ENCODE data around the gene BMP2K. TPM values are rescaled to one million over a fixed set of nuclear protein-coding genes. Genes with fewer than 3 reads are reported as not detected.

The BMP2K gene
- total RNA-seq, 1 donor from 2014 or later, result 41.3 TPM

GRCh38 chr4:78758085-78758484 lies 18.1 kb upstream of the BMP2K start:
- no peak for DNase-seq (ENCODE audit: low read depth)
- TF ChIP-seq CTCF (IDR thresholded peaks at IDR 0.05; ENCODE audit: insufficient read depth, low read length, severe bottlenecking), result no peak
- H3K4me3 ChIP-seq (ENCODE audit: low read depth, low read length), result no peak overlapping the region
- H3K27me3 ChIP-seq (ENCODE audit: control insufficient read depth, insufficient read depth, low read length), result no peaks in the 10 kb centered on the region
- no peak for FAIRE-seq
- no peaks in the 10 kb centered on the region for H3K36me3 ChIP-seq (ENCODE audit: control insufficient read depth, insufficient read depth, low read length)

DNA sequence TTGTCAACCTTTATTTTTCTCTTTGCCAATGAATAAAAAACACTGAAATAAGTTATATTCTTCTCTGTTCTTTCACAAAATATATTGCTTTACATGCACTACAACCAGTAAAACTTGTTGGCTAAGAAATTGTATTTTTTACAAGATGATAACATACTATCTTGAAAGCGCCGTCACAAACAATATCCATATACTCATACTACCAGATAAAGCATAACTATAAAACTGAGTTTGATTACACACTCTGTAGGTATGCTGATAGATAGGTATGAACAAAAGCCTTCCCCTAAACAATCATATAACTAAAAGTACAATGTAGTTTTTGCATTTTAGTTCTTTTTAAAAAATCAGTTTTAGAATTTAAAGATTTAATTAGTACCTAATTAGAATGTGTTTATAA lies 13.6 kb upstream of the BMP2K start:
- no peak overlapping the region for H3K4me3 ChIP-seq (ENCODE audit: low read depth, low read length)
- H3K36me3 ChIP-seq (ENCODE audit: control insufficient read depth, insufficient read depth, low read length), result no peaks in the 10 kb centered on the region
- H3K27me3 ChIP-seq (ENCODE audit: control insufficient read depth, insufficient read depth, low read length), result no peaks in the 10 kb centered on the region
- DNase-seq (ENCODE audit: low read depth) (no peak), FAIRE-seq (no peak)
- no peak for TF ChIP-seq CTCF (IDR thresholded peaks at IDR 0.05; ENCODE audit: insufficient read depth, low read length, severe bottlenecking)

DNA sequence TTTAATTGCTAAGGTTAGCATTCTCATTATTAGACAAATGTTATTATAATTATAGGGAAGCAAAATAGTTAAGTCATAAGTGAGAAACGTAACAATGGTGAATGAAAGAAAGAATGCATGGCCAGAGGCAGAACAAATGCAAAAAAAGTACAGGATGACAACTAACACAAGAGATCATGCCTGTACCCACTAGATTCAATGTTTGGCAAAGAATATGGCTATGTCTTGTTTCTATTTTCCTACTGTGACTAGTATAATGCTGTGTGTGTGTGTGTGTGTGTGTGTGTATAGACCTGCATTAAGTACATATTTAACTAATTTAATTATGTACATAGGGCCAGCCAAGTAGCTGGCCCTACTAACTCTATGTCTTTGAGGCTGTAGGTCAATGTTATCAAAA lies 12.9 kb upstream of the BMP2K start:
- DNase-seq (ENCODE audit: low read depth), result no peak
- Histone ChIP-seq H3K27me3 (ENCODE audit: control insufficient read depth, insufficient read depth, low read length) (no peaks in the 10 kb centered on the region), H3K36me3 (ENCODE audit: control insufficient read depth, insufficient read depth, low read length) (no peaks in the 10 kb centered on the region), H3K4me3 (ENCODE audit: low read depth, low read length) (no peak overlapping the region)
- no peak for FAIRE-seq
- TF ChIP-seq CTCF (IDR thresholded peaks at IDR 0.05; ENCODE audit: insufficient read depth, low read length, severe bottlenecking), result no peak

DNA sequence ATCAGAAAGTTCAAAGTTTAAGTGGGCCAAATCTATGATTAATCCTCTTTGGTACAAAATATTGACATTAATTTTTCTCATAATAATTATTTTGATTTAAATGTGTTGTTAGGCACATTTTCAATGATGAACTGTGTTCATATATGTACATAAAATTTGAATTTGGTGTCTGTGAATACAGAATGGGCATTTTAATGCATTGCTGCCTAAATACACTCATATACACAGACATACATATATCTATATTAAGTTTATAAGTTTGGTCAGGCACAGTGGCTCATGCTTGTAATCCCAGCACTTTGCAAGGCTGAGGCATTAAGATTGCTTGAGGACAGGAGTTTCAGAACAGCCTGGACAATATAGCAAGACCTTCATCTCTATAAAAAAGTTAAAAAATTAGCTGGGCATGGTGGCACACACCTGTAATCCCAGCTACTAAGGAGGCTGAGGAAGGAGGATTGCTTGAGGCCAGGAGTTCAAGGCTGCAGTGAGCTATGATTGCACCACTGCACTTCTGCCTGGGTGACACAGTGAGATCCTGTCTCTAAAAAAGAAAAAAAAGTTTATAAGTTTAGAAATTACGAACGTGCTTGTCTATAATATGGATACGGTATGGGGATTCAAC lies 12.3 kb upstream of the BMP2K start:
- DNase-seq (ENCODE audit: low read depth) (no peak), FAIRE-seq (no peak)
- no peaks in the 10 kb centered on the region for H3K27me3 ChIP-seq (ENCODE audit: control insufficient read depth, insufficient read depth, low read length)
- TF ChIP-seq CTCF (IDR thresholded peaks at IDR 0.05; ENCODE audit: insufficient read depth, low read length, severe bottlenecking), result no peak
- no peaks in the 10 kb centered on the region for H3K36me3 ChIP-seq (ENCODE audit: control insufficient read depth, insufficient read depth, low read length)
- no peak overlapping the region for H3K4me3 ChIP-seq (ENCODE audit: low read depth, low read length)

- no peak for TF ChIP-seq CTCF (IDR thresholded peaks at IDR 0.05; ENCODE audit: insufficient read depth, low read length, severe bottlenecking)
Measured at GRCh38 chr4:78764498-78764961, 11.6 kb upstream of the BMP2K start.

DNA sequence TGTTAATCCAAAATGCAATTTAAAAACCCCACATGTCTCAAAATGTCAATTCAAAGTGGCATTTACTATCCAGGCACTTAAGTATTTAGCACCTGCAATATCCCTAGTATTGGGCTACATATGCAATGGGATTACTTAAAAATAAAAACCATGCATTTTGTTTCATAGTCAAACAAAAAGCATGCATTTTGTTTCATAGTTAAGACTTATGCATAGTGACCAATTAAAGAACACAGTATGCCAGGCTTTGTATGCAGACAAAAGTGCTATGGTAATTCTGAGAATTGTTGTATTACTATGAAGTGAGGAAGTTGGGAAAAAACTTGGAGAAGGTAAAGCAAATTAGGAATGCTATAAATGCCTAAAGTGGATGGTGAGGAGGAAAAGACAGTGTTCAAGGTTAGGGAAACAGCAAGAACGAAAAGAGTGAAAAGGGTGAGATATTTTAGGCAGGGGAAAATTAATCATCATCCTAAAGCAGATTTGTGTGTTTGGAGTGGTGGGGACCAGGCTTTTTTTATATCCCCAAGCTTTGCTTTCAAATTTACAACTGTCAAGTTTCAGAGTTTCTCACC lies 10.6 kb upstream of the BMP2K start:
- DNase-seq (ENCODE audit: low read depth) (no peak), FAIRE-seq (no peak)
- no peak overlapping the region for H3K4me3 ChIP-seq (ENCODE audit: low read depth, low read length)
- no peaks in the 10 kb centered on the region for H3K36me3 ChIP-seq (ENCODE audit: control insufficient read depth, insufficient read depth, low read length)
- no peaks in the 10 kb centered on the region for H3K27me3 ChIP-seq (ENCODE audit: control insufficient read depth, insufficient read depth, low read length)
- TF ChIP-seq CTCF (IDR thresholded peaks at IDR 0.05; ENCODE audit: insufficient read depth, low read length, severe bottlenecking), result no peak

More at GRCh38 chr4:78764498-78764961, 11.6 kb upstream of the BMP2K start:
- no peak for FAIRE-seq
- Histone ChIP-seq H3K27me3 (ENCODE audit: control insufficient read depth, insufficient read depth, low read length) (no peaks in the 10 kb centered on the region), H3K36me3 (ENCODE audit: control insufficient read depth, insufficient read depth, low read length) (no peaks in the 10 kb centered on the region), H3K4me3 (ENCODE audit: low read depth, low read length) (no peak overlapping the region)
- DNase-seq (ENCODE audit: low read depth), result peak; percentile 81

Data from bronchial epithelial cell (primary cell).